Osteoblast (primary cell): ENCODE measurements around the gene MED9. TPM values are rescaled to one million over a fixed set of nuclear protein-coding genes. Genes with fewer than 3 reads are reported as not detected.

Experiments
- DNase-seq: peaks from one replicate; pipeline ENCODE4 v3.0.0; 2011; ENCODE audit warnings: low spot score, mixed read lengths; ENCODE audit not compliant: insufficient read length; ENCODE audit errors: missing footprints
- H2AFZ ChIP-seq: 2 replicates; pipeline ENCODE4 v1.6.0; 2011; ENCODE audit warnings: mild to moderate bottlenecking, low read length
- H3K27ac ChIP-seq: 2 replicates; pipeline ENCODE4 v1.5.1; 2011; ENCODE audit warnings: mild to moderate bottlenecking, low read depth, low read length, moderate library complexity
- H3K27me3 ChIP-seq: 2 replicates; pipeline ENCODE4 v1.6.0; 2012; ENCODE audit warnings: mild to moderate bottlenecking, control low read depth, inconsistent platforms, low read length, moderate library complexity; ENCODE audit not compliant: insufficient read depth
- H3K36me3 ChIP-seq: 2 replicates; pipeline ENCODE4 v1.5.1; 2011; ENCODE audit warnings: mild to moderate bottlenecking, low read length, control low read depth, moderate library complexity; ENCODE audit not compliant: insufficient read depth
- H3K4me1 ChIP-seq: 2 replicates; pipeline ENCODE4 v1.5.1; 2011; ENCODE audit warnings: mild to moderate bottlenecking, low read length, control low read depth, moderate library complexity; ENCODE audit not compliant: insufficient read depth
- H3K4me2 ChIP-seq: 2 replicates; pipeline ENCODE4 v1.6.0; 2011; ENCODE audit warnings: mild to moderate bottlenecking, low read length; ENCODE audit not compliant: insufficient read depth
- H3K4me3 ChIP-seq: fragments of 200-600 bp; sonication (generic); 3 replicates; pipeline ENCODE4 v1.5.1; 2012; ENCODE audit warnings: mild to moderate bottlenecking, low read length, inconsistent platforms; ENCODE audit not compliant: insufficient read depth
- H3K79me2 ChIP-seq: 2 replicates; pipeline ENCODE4 v1.6.0; 2012; ENCODE audit warnings: mild to moderate bottlenecking, low read length, control low read depth, inconsistent platforms; ENCODE audit not compliant: insufficient read depth
- H3K9me3 ChIP-seq: 2 replicates; pipeline ENCODE4 v1.5.1; 2011; ENCODE audit warnings: low read depth, low read length, control low read depth
- H4K20me1 ChIP-seq: 2 replicates; pipeline ENCODE4 v1.6.0; 2012; ENCODE audit warnings: mild to moderate bottlenecking, low read length, control low read depth; ENCODE audit not compliant: insufficient read depth
- total RNA-seq: library from RNA; depleted of rRNA; stranded (reverse); fragments of >200 nt; gene quantifications from 2 replicates; pipeline ENCODE4 v1.2.3, GENCODE V29; 2012
- TF ChIP-seq, protein P1 (sequence below): IDR thresholded peaks from 2 replicates; pipeline ENCODE4 v1.5.1; 2011; ENCODE audit warnings: mild to moderate bottlenecking, low read depth, low read length, moderate library complexity; ENCODE audit errors: extremely low read depth

MED9 gene
- total RNA-seq, 1 donor, result 17.0 TPM

DNA sequence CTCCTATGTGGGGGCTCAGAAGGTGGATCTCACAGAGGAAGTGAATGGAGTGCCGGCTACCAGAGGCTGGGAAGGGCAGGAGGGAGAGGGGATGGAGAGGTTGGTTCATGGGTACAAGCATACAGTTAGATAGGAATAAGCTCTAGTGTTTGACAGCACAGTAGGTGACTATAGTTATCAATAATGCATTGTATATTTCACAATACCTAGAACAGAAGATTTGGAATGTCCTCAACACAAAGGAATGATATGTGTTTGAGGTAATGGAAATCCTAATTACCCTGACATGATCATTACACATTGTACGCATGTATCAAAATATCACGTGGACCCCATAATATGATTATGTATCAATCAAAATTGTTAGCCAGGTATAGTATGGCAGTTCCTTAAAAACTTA is 38.9 kb upstream of the MED9 start:
- Histone ChIP-seq H3K4me1 (peaks cover 13% of the 10 kb centered on the region), H4K20me1 (no peaks in the 10 kb centered on the region), H3K79me2 (no peaks in the 10 kb centered on the region), H3K27ac (no peak overlapping the region), H3K4me3 (no peak overlapping the region), H3K36me3 (no peaks in the 10 kb centered on the region), H3K9me3 (no peaks in the 10 kb centered on the region), H3K4me2 (no peak overlapping the region), H2AFZ (no peak overlapping the region), H3K27me3 (no peaks in the 10 kb centered on the region)
- TF ChIP-seq, protein P1, sequence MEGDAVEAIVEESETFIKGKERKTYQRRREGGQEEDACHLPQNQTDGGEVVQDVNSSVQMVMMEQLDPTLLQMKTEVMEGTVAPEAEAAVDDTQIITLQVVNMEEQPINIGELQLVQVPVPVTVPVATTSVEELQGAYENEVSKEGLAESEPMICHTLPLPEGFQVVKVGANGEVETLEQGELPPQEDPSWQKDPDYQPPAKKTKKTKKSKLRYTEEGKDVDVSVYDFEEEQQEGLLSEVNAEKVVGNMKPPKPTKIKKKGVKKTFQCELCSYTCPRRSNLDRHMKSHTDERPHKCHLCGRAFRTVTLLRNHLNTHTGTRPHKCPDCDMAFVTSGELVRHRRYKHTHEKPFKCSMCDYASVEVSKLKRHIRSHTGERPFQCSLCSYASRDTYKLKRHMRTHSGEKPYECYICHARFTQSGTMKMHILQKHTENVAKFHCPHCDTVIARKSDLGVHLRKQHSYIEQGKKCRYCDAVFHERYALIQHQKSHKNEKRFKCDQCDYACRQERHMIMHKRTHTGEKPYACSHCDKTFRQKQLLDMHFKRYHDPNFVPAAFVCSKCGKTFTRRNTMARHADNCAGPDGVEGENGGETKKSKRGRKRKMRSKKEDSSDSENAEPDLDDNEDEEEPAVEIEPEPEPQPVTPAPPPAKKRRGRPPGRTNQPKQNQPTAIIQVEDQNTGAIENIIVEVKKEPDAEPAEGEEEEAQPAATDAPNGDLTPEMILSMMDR, result no peak
- no peak for DNase-seq

DNA sequence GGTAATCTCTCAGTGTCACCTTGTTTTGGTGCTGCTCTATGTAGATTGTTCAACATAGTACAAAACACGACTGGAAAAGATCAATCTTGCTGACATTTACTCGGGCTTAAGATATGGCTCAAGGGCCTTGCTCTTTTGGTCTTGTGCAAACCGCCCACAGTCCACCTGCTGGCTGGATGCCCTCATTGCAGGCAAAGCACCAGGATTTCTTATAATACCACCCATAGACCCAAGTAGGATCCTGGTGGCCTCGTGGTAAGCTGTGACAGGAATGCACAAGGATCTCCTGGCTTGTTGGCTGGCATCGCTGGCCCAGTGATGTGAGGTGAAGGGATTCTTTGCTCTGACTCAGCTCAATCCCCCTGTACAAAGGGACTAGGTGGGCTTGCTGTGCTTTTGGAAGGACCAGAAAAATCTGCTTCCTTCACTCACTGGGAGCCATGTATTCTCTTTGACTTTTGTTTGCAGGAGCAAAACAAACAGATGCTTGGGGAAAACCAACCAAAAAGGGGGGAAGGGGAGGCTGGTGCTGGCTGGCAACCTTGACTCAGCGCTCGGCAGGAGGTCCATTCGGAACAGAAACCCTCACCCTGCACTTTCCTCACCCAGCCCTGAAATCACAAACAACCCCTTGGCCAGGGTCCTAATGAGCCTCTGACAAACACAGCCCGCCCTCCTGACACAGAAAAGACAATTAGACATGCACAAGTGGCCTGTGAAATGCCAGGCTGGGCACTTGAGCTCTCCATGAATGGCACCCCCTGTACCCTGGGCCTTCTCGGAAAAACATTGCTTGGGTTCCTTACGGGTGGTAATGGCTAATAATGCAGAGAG is 36.6 kb upstream of the MED9 start:
- TF ChIP-seq, protein P1, result peak; percentile 67
- Histone ChIP-seq H3K9me3 (no peaks in the 10 kb centered on the region), H3K27ac (no peak overlapping the region), H3K4me3 (no peak overlapping the region), H4K20me1 (no peaks in the 10 kb centered on the region), H3K4me2 (no peak overlapping the region), H3K36me3 (no peaks in the 10 kb centered on the region), H3K4me1 (peaks cover 7% of the 10 kb centered on the region), H3K79me2 (no peaks in the 10 kb centered on the region), H2AFZ (no peak overlapping the region), H3K27me3 (no peaks in the 10 kb centered on the region)
- peak; percentile 90 for DNase-seq

DNA sequence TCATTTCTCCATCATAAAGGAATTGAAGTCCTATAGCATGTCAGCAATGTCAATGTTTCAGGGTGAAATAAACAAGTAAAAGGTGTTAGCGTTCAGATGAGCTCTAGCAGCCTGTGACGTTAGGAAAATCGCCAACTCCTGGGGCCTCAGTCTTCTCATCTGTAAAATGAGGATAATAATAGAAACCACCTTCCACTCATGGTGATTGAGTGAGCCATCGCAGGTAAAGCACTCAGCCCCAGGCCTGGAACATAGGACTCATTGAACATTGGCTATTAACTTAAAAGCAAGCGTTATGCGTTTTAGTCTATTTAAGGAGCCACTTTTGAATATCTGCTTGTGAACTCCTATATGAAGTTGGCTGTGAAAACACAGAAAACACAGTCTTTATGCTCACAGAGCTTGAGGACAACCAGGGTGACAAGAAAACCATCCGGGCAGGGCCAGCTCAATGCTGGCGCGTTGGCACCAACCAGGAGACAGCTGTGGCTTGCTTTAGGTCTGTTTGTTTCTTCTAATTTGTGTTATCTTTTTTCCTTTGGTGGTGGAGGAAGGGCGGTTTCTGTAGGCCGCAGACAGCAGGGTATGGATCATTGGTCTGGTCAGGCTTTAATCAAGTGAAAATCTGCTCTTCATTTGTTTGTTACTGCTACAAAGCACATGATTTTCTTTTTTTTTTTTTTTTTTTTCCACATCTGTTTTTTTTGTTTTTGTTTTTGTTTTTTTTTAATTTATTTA is 35.7 kb upstream of the MED9 start:
- Histone ChIP-seq H3K27me3 (no peaks in the 10 kb centered on the region), H3K4me3 (no peak overlapping the region), H4K20me1 (no peaks in the 10 kb centered on the region), H3K4me2 (no peak overlapping the region), H3K9me3 (no peaks in the 10 kb centered on the region), H3K79me2 (no peaks in the 10 kb centered on the region), H3K4me1 (peaks cover 10% of the 10 kb centered on the region), H2AFZ (no peak overlapping the region), H3K36me3 (no peaks in the 10 kb centered on the region), H3K27ac (no peak overlapping the region)
- DNase-seq, result no peak
- TF ChIP-seq, protein P1, result no peak

DNA sequence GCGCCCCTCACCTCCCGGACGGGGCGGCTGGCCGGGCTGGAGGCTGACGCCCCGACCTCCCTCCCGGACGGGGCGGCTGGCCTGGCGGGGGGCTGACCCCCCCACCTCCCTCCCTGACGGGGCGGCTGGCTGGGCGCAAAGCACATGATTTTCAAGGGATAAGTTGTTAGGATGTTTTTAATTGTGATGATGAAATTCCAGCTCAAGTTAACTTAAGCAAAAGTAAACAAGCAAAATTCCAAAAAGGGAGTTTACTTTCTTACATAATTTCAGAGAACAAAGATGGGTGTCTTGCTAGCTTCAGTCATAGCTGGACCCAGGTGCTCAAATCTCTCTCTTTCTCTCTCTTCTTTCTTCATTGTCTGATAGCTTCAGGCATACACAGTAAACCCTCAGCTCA is 33.6 kb upstream of the MED9 start:
- Histone ChIP-seq H3K4me3 (no peak overlapping the region), H3K36me3 (no peaks in the 10 kb centered on the region), H3K27me3 (no peaks in the 10 kb centered on the region), H3K4me1 (peaks cover 25% of the 10 kb centered on the region), H3K9me3 (no peaks in the 10 kb centered on the region), H3K4me2 (no peak overlapping the region), H3K79me2 (no peaks in the 10 kb centered on the region), H2AFZ (no peak overlapping the region), H4K20me1 (no peaks in the 10 kb centered on the region), H3K27ac (no peak overlapping the region)
- DNase-seq, result no peak
- TF ChIP-seq, protein P1, result no peak
